ENCODE measurements around the gene TSEN2.
A peak's percentile ranks its signal among the peaks of the same experiment; 100 is the strongest.

Gene TSEN2

GRCh38 chr3:12569836-12570235, 85.6 kb downstream of the TSEN2 start:
- H3K27me3 ChIP-seq (replicated peaks; ENCODE audit: control insufficient read depth, insufficient read depth, low read length), result no peaks in the 10 kb centered on the region
- no peak overlapping the region for H3K4me3 ChIP-seq (replicated peaks; ENCODE audit: low read depth, low read length)
- no peak for DNase-seq (ENCODE audit: extremely low read depth, insufficient read length)
- H3K36me3 ChIP-seq (ENCODE audit: control insufficient read depth, insufficient read depth, low read length), result peaks cover 23% of the 10 kb centered on the region
- no peak for TF ChIP-seq CTCF (IDR thresholded peaks at IDR 0.05; ENCODE audit: insufficient read depth, low read length, poor library complexity, severe bottlenecking)

GRCh38 chr3:12571986-12572385, 87.7 kb downstream of the TSEN2 start:
- H3K4me3 ChIP-seq (replicated peaks; ENCODE audit: low read depth, low read length), result no peak overlapping the region
- H3K36me3 ChIP-seq (ENCODE audit: control insufficient read depth, insufficient read depth, low read length), result peaks cover 29% of the 10 kb centered on the region
- DNase-seq (ENCODE audit: extremely low read depth, insufficient read length), result no peak
- TF ChIP-seq CTCF (IDR thresholded peaks at IDR 0.05; ENCODE audit: insufficient read depth, low read length, poor library complexity, severe bottlenecking), result no peak
- no peaks in the 10 kb centered on the region for H3K27me3 ChIP-seq (replicated peaks; ENCODE audit: control insufficient read depth, insufficient read depth, low read length)

DNA sequence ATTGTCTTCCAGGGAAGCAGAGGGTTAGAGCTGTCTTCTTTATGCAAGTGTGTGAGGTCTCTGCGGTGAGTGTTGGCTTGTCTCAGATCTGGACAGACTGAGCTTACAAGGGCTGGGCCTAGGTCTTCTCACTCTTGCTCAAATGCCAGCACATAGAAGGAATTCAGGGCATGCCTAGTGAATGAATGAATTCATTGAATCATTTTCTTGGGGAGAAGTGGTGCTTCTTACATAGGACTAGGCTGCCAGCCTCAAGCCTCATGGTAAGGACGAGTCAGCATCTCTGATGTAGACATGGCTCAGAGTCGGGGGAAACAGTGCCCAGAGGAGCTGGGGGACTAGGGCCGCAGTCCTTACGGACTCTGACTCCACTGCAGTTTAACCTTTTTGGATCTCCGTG, 89.9 kb downstream of the TSEN2 start:
- no peak for DNase-seq (ENCODE audit: extremely low read depth, insufficient read length)
- TF ChIP-seq CTCF (IDR thresholded peaks at IDR 0.05; ENCODE audit: insufficient read depth, low read length, poor library complexity, severe bottlenecking), result no peak
- Histone ChIP-seq H3K36me3 (ENCODE audit: control insufficient read depth, insufficient read depth, low read length) (peaks cover 29% of the 10 kb centered on the region), H3K4me3 (replicated peaks; ENCODE audit: low read depth, low read length) (no peak overlapping the region), H3K27me3 (replicated peaks; ENCODE audit: control insufficient read depth, insufficient read depth, low read length) (no peaks in the 10 kb centered on the region)

DNA sequence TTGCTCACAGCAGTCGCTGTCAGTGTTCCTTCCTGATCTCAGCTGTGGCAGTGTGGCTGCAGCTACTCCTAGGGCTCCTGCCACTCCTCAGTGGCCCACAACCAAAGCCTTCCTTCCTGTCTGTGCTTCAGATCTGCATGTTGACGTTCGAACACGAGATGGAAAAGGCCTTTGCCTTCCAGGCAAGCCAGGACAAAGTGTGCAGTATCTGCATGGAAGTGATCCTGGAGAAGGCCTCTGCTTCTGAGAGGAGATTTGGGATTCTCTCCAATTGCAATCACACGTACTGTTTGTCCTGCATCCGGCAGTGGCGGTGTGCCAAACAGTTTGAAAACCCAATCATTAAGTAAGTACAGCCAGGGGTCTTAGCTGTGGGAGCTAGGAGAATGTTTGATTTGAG, 90.4 kb downstream of the TSEN2 start:
- no peak for DNase-seq (ENCODE audit: extremely low read depth, insufficient read length)
- no peak for TF ChIP-seq CTCF (IDR thresholded peaks at IDR 0.05; ENCODE audit: insufficient read depth, low read length, poor library complexity, severe bottlenecking)
- peaks cover 32% of the 10 kb centered on the region for H3K36me3 ChIP-seq (ENCODE audit: control insufficient read depth, insufficient read depth, low read length)
- H3K4me3 ChIP-seq (replicated peaks; ENCODE audit: low read depth, low read length), result no peak overlapping the region
- no peaks in the 10 kb centered on the region for H3K27me3 ChIP-seq (replicated peaks; ENCODE audit: control insufficient read depth, insufficient read depth, low read length)

GRCh38 chr3:12577379-12577778, 93.1 kb downstream of the TSEN2 start:
- no peak for DNase-seq (ENCODE audit: extremely low read depth, insufficient read length)
- H3K4me3 ChIP-seq (replicated peaks; ENCODE audit: low read depth, low read length), result no peak overlapping the region
- H3K27me3 ChIP-seq (replicated peaks; ENCODE audit: control insufficient read depth, insufficient read depth, low read length), result no peaks in the 10 kb centered on the region
- peaks cover 30% of the 10 kb centered on the region for H3K36me3 ChIP-seq (ENCODE audit: control insufficient read depth, insufficient read depth, low read length)
- no peak for TF ChIP-seq CTCF (IDR thresholded peaks at IDR 0.05; ENCODE audit: insufficient read depth, low read length, poor library complexity, severe bottlenecking)

- Histone ChIP-seq H3K27me3 (replicated peaks; ENCODE audit: control insufficient read depth, insufficient read depth, low read length) (no peaks in the 10 kb centered on the region), H3K36me3 (ENCODE audit: control insufficient read depth, insufficient read depth, low read length) (peaks cover 31% of the 10 kb centered on the region), H3K4me3 (replicated peaks; ENCODE audit: low read depth, low read length) (no peak overlapping the region)
- DNase-seq (ENCODE audit: extremely low read depth, insufficient read length), result no peak
- TF ChIP-seq CTCF (IDR thresholded peaks at IDR 0.05; ENCODE audit: insufficient read depth, low read length, poor library complexity, severe bottlenecking), result peak; percentile 23
Measured at GRCh38 chr3:12578742-12579141, 94.5 kb downstream of the TSEN2 start.
